Tibial nerve (tissue), 4 donors: ENCODE results near the gene RBM44. TPM values are rescaled to one million over a fixed set of nuclear protein-coding genes. Genes with fewer than 3 reads are reported as not detected.

Experiments
- DNase-seq, 2 donors: peaks; one replicate each; pipeline ENCODE4 v3.0.0-alpha.2; 2019; ENCODE audit warnings: low spot score in 2 of 2
- H3K27ac ChIP-seq, 4 donors: fragments of 200-600 bp; sonication (generic) in 3 of 4; one replicate each; pipeline ENCODE4 v1.5.1; 2017 to 2019; ENCODE audit warnings: mild to moderate bottlenecking in 1 of 4
- H3K27me3 ChIP-seq, 2 donors: fragments of 200-600 bp; sonication (generic) in 1 of 2; one replicate each; pipeline versions ENCODE4 v1.5.1 to v1.6.0; 2017 to 2019
- H3K36me3 ChIP-seq, 3 donors: fragments of 200-600 bp; sonication (generic); one replicate each; pipeline ENCODE4 v1.5.1; 2018 to 2019
- H3K4me1 ChIP-seq, 4 donors: fragments of 200-600 bp; sonication (generic) in 3 of 4; one replicate each; pipeline ENCODE4 v1.5.1; 2017 to 2019
- H3K4me3 ChIP-seq, 4 donors: fragments of 200-600 bp; sonication (generic) in 3 of 4; one replicate each; pipeline ENCODE4 v1.5.1; 2017 to 2019; ENCODE audit warnings: mild to moderate bottlenecking in 1 of 4, moderate library complexity in 1 of 4
- H3K9me3 ChIP-seq, 4 donors: fragments of 200-600 bp; sonication (generic) in 3 of 4; one replicate each; pipeline ENCODE4 v1.5.1; 2017 to 2019
- EP300 ChIP-seq, 2 donors: sonication (generic); formaldehyde crosslinking; IDR thresholded peaks; one replicate each; pipeline ENCODE4 v1.6.1; 2017; ENCODE audit warnings: antibody characterized with exemption in 2 of 2, mild to moderate bottlenecking in 1 of 2
- POLR2A ChIP-seq, 2 donors: fragments of 450-650 bp; IDR thresholded peaks; one replicate each; pipeline ENCODE4 v1.6.1; 2017; ENCODE audit warnings: antibody characterized with exemption in 2 of 2, mild to moderate bottlenecking in 2 of 2, moderate library complexity in 2 of 2
- WGBS, 2 donors: methylation state at CpG; one replicate each; pipeline ENCODE4 v1.1.5; 2018; 5-methylcytosine and 5-hydroxymethylcytosine counted together
- total RNA-seq, 4 donors: library from RNA; depleted of rRNA; stranded (reverse); fragments of >200 nt; gene quantifications; one replicate each; pipeline ENCODE4 v1.1.0, GENCODE V29; 2016
- TF ChIP-seq, protein P1 (sequence below), 5 experiments: fragments of 200-600 bp in 3 of 5; fragments of 450-650 bp in 2 of 5; sonication (generic) in 3 of 5; IDR thresholded peaks; one replicate each; pipeline ENCODE4 v1.5.1; 2016 to 2019; ENCODE audit warnings: antibody characterized with exemption in 5 of 5, mild to moderate bottlenecking in 3 of 5, moderate library complexity in 2 of 5

Gene RBM44
- total RNA-seq, 4 donors from 2014 or later: under 0.01 to 0.59 (median 0.36) TPM

DNA sequence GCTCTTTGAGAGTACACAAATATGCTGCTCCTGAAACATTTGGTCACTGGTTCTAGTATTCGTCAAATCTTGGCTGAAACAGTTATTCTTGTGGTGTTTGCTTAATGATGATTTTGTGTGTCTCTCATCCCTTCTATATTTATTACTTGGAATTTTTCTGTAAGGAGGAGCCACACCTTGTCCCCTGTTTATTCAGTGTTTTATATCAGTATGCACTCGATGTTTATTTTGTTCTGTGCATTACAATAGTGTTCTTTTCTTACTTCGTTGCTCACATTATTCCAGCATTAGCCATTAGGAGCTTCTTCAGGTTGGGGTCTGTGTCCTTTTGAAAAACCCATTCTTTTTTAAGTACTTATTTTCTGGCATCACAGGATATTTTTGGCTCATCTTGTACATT lies 55.7 kb downstream of the RBM44 start:
- Histone ChIP-seq H3K4me3 (no peak overlapping the region), H3K9me3 (peaks cover 0 to 3% (median 0%) of the 10 kb centered on the region in 4 donors), H3K36me3 (no peaks in the 10 kb centered on the region), H3K4me1 (peaks cover 0 to 10% (median 6%) of the 10 kb centered on the region in 4 donors), H3K27me3 (peaks cover 0 to 8% of the 10 kb centered on the region in 2 donors), H3K27ac (no peak overlapping the region)
- DNase-seq: no peak
- WGBS, 2 donors: 80 to 82% methylated on average over 3 of the region's 3 CpGs
- TF ChIP-seq EP300 (IDR thresholded peaks at IDR 0.05): no peak
- no peak for TF ChIP-seq POLR2A (IDR thresholded peaks at IDR 0.05)
- TF ChIP-seq, protein P1, sequence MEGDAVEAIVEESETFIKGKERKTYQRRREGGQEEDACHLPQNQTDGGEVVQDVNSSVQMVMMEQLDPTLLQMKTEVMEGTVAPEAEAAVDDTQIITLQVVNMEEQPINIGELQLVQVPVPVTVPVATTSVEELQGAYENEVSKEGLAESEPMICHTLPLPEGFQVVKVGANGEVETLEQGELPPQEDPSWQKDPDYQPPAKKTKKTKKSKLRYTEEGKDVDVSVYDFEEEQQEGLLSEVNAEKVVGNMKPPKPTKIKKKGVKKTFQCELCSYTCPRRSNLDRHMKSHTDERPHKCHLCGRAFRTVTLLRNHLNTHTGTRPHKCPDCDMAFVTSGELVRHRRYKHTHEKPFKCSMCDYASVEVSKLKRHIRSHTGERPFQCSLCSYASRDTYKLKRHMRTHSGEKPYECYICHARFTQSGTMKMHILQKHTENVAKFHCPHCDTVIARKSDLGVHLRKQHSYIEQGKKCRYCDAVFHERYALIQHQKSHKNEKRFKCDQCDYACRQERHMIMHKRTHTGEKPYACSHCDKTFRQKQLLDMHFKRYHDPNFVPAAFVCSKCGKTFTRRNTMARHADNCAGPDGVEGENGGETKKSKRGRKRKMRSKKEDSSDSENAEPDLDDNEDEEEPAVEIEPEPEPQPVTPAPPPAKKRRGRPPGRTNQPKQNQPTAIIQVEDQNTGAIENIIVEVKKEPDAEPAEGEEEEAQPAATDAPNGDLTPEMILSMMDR (IDR thresholded peaks at IDR 0.05): no peak

DNA sequence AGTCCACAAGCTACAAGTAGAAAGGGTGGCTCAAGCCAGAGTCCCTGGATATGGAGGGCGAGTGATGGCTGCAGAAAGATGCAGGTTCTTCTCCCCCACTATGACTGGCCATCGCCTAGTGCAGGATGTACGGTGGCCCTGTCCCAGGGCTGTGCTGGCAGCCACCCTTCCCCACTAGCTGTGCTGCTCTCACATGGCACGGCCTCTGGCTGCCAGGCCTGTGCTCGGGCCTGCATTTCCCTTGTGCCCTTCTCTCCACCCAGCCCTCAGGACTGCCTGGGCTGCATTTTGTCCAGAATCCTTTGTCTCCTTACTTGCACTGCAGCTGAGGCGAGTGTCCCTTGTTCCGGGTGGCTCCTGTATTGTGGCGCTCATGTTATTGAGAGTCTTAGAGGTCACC lies 59.2 kb downstream of the RBM44 start:
- TF ChIP-seq POLR2A (IDR thresholded peaks at IDR 0.05) (no peak), EP300 (IDR thresholded peaks at IDR 0.05) (no peak)
- TF ChIP-seq, protein P1 (IDR thresholded peaks at IDR 0.05): no peak
- Histone ChIP-seq H3K9me3 (no peaks in the 10 kb centered on the region), H3K36me3 (no peaks in the 10 kb centered on the region), H3K27ac (no peak overlapping the region), H3K4me1 (peaks cover 0 to 24% (median 15%) of the 10 kb centered on the region in 4 donors), H3K4me3 (no peak overlapping the region), H3K27me3 (peaks cover 0 to 15% of the 10 kb centered on the region in 2 donors)
- WGBS, 2 donors: 81 to 100% methylated on average over 5 to 8 of the region's 8 CpGs
- no peak for DNase-seq

GRCh38 chr2:237858294-237859081 lies 59.9 kb downstream of the RBM44 start:
- Histone ChIP-seq H3K27ac (peak overlapping the region in 1 of 4 donors; percentile 86), H3K36me3 (no peaks in the 10 kb centered on the region), H3K9me3 (no peaks in the 10 kb centered on the region), H3K4me1 (peaks cover 0 to 24% (median 15%) of the 10 kb centered on the region in 4 donors), H3K27me3 (peaks cover 0 to 18% of the 10 kb centered on the region in 2 donors), H3K4me3 (no peak overlapping the region)
- TF ChIP-seq POLR2A (IDR thresholded peaks at IDR 0.05) (no peak), EP300 (IDR thresholded peaks at IDR 0.05) (peak in 1 of 2 donors; percentile 44)
- TF ChIP-seq, protein P1 (IDR thresholded peaks at IDR 0.05): peak; percentile 55 to 87 (median 75)
- 49 to 54% methylated on average over 14 of the region's 14 CpGs for WGBS, 2 donors
- DNase-seq: peak; percentile 41 to 61

DNA sequence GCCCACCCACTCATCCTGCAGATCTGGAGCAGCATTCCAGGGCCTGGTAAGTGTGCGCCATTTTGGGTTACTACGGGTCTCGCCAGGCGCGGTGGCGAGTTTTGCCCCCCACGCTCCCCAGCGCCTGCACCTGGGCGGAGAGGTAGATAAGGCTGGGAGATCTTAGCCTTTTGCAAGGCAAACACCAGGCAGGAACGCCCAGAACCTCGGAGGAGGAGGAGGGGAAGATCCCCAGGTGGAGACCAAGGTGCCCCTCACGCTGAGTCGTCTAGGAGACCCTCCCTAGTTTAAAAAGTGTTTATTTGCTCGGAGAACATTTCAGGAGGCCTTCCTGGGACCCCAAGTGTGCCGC lies 60.5 kb downstream of the RBM44 start:
- DNase-seq: no peak
- peak overlapping the region in 1 of 4 donors; percentile 86 for H3K27ac ChIP-seq
- H3K9me3 ChIP-seq: no peaks in the 10 kb centered on the region
- H3K36me3 ChIP-seq: no peaks in the 10 kb centered on the region
- 53 to 54% methylated on average over 13 to 15 of the region's 15 CpGs for WGBS, 2 donors
- TF ChIP-seq POLR2A (IDR thresholded peaks at IDR 0.05): no peak
- TF ChIP-seq, protein P1 (IDR thresholded peaks at IDR 0.05): no peak
- TF ChIP-seq EP300 (IDR thresholded peaks at IDR 0.05): no peak
- H3K4me3 ChIP-seq: peak overlapping the region in 2 of 4 donors; percentile 35 to 57
- H3K27me3 ChIP-seq: peaks cover 0 to 23% of the 10 kb centered on the region in 2 donors
- peaks cover 0 to 24% (median 15%) of the 10 kb centered on the region in 4 donors for H3K4me1 ChIP-seq
